ENCODE results near the gene COBL.

The COBL gene

GRCh38 chr7:51029131-51029530 is 287.5 kb downstream of the COBL start:
- DNase-seq (ENCODE audit: extremely low spot score): no peak
- ChIA-PET POLR2A (no interaction called here), CTCF (no interaction called here)
- TF ChIP-seq ARNT (IDR thresholded peaks at IDR 0.05) (no peak), SP1 (IDR thresholded peaks at IDR 0.05) (no peak), CTBP1 (IDR thresholded peaks at IDR 0.05; ENCODE audit: borderline replicate concordance) (no peak)

GRCh38 chr7:51027935-51028830 is 288.4 kb downstream of the COBL start:
- TF ChIP-seq SP1 (IDR thresholded peaks at IDR 0.05): no peak
- no peak for TF ChIP-seq ZNF384 (IDR thresholded peaks at IDR 0.05)
- no peak for TF ChIP-seq L3MBTL2 (conservative IDR thresholded peaks at IDR 0.05)
- TF ChIP-seq LEF1 (IDR thresholded peaks at IDR 0.05; ENCODE audit: borderline replicate concordance): no peak
- DNase-seq (ENCODE audit: extremely low spot score): no peak
- POLR2A ChIA-PET: no interaction called here
- CTCF ChIA-PET: no interaction called here

- DNase-seq (ENCODE audit: extremely low spot score): no peak
- ChIA-PET CTCF (no interaction called here), POLR2A (no interaction called here)
- TF ChIP-seq FOXM1 (IDR thresholded peaks at IDR 0.05; ENCODE audit: borderline replicate concordance) (no peak), SUZ12 (IDR thresholded peaks at IDR 0.05) (no peak), BHLHE40 (IDR thresholded peaks at IDR 0.05; ENCODE audit: borderline replicate concordance) (no peak), FOXK2 (IDR thresholded peaks at IDR 0.05) (no peak), HDGF (IDR thresholded peaks at IDR 0.05; ENCODE audit: borderline replicate concordance) (no peak), ZNF384 (IDR thresholded peaks at IDR 0.05) (no peak), NFRKB (IDR thresholded peaks at IDR 0.05) (no peak), ELF4 (IDR thresholded peaks at IDR 0.05) (no peak), TARDBP (IDR thresholded peaks at IDR 0.05) (no peak), L3MBTL2 (conservative IDR thresholded peaks at IDR 0.05) (no peak), LEF1 (IDR thresholded peaks at IDR 0.05; ENCODE audit: borderline replicate concordance) (no peak), PKNOX1 (IDR thresholded peaks at IDR 0.05) (no peak), ARNT (IDR thresholded peaks at IDR 0.05) (no peak), CTBP1 (IDR thresholded peaks at IDR 0.05; ENCODE audit: borderline replicate concordance) (no peak), SP1 (IDR thresholded peaks at IDR 0.05) (no peak), FOXA1 (IDR thresholded peaks at IDR 0.05) (no peak)
Measured at GRCh38 chr7:51027106-51027934, 289.3 kb downstream of the COBL start.

- POLR2A ChIA-PET: no interaction called here
- DNase-seq (ENCODE audit: extremely low spot score): no peak
- CTCF ChIA-PET: no interaction called here
- TF ChIP-seq FOXA1 (IDR thresholded peaks at IDR 0.05) (no peak), CTBP1 (IDR thresholded peaks at IDR 0.05; ENCODE audit: borderline replicate concordance) (no peak), PKNOX1 (IDR thresholded peaks at IDR 0.05) (no peak), SUZ12 (IDR thresholded peaks at IDR 0.05) (no peak), L3MBTL2 (conservative IDR thresholded peaks at IDR 0.05) (no peak), TARDBP (IDR thresholded peaks at IDR 0.05) (no peak), SP1 (IDR thresholded peaks at IDR 0.05) (no peak), HDGF (IDR thresholded peaks at IDR 0.05; ENCODE audit: borderline replicate concordance) (no peak), NFRKB (IDR thresholded peaks at IDR 0.05) (no peak), ARNT (IDR thresholded peaks at IDR 0.05) (no peak), ZNF384 (IDR thresholded peaks at IDR 0.05) (no peak), ELF4 (IDR thresholded peaks at IDR 0.05) (no peak), BHLHE40 (IDR thresholded peaks at IDR 0.05; ENCODE audit: borderline replicate concordance) (no peak), FOXK2 (IDR thresholded peaks at IDR 0.05) (no peak), FOXM1 (IDR thresholded peaks at IDR 0.05; ENCODE audit: borderline replicate concordance) (no peak), LEF1 (IDR thresholded peaks at IDR 0.05; ENCODE audit: borderline replicate concordance) (no peak)
Measured at GRCh38 chr7:51026341-51026740, 290.3 kb downstream of the COBL start.

- ChIA-PET CTCF (no interaction called here), POLR2A (no interaction called here)
- DNase-seq (ENCODE audit: extremely low spot score): no peak
- no peak for TF ChIP-seq HDGF (IDR thresholded peaks at IDR 0.05; ENCODE audit: borderline replicate concordance)
Measured at GRCh38 chr7:51025668-51026067, 290.9 kb downstream of the COBL start.

GRCh38 chr7:51024867-51025266 is 291.7 kb downstream of the COBL start:
- no peak for DNase-seq (ENCODE audit: extremely low spot score)
- ChIA-PET POLR2A (no interaction called here), CTCF (no interaction called here)
- no peak for TF ChIP-seq FOXA1 (IDR thresholded peaks at IDR 0.05)
- TF ChIP-seq ZNF384 (IDR thresholded peaks at IDR 0.05): no peak
- no peak for TF ChIP-seq FOXM1 (IDR thresholded peaks at IDR 0.05; ENCODE audit: borderline replicate concordance)
- TF ChIP-seq HDGF (IDR thresholded peaks at IDR 0.05; ENCODE audit: borderline replicate concordance): no peak
- no peak for TF ChIP-seq PKNOX1 (IDR thresholded peaks at IDR 0.05)
- no peak for TF ChIP-seq L3MBTL2 (conservative IDR thresholded peaks at IDR 0.05)
- no peak for TF ChIP-seq ELF4 (IDR thresholded peaks at IDR 0.05)
- no peak for TF ChIP-seq ARNT (IDR thresholded peaks at IDR 0.05)
- no peak for TF ChIP-seq CTBP1 (IDR thresholded peaks at IDR 0.05; ENCODE audit: borderline replicate concordance)
- TF ChIP-seq SUZ12 (IDR thresholded peaks at IDR 0.05): no peak
- TF ChIP-seq TARDBP (IDR thresholded peaks at IDR 0.05): no peak
- TF ChIP-seq SP1 (IDR thresholded peaks at IDR 0.05): no peak
- no peak for TF ChIP-seq BHLHE40 (IDR thresholded peaks at IDR 0.05; ENCODE audit: borderline replicate concordance)
- TF ChIP-seq FOXK2 (IDR thresholded peaks at IDR 0.05): no peak
- no peak for TF ChIP-seq NFRKB (IDR thresholded peaks at IDR 0.05)
- TF ChIP-seq LEF1 (IDR thresholded peaks at IDR 0.05; ENCODE audit: borderline replicate concordance): no peak
